ENCODE results near the gene CCDC116.

DNA sequence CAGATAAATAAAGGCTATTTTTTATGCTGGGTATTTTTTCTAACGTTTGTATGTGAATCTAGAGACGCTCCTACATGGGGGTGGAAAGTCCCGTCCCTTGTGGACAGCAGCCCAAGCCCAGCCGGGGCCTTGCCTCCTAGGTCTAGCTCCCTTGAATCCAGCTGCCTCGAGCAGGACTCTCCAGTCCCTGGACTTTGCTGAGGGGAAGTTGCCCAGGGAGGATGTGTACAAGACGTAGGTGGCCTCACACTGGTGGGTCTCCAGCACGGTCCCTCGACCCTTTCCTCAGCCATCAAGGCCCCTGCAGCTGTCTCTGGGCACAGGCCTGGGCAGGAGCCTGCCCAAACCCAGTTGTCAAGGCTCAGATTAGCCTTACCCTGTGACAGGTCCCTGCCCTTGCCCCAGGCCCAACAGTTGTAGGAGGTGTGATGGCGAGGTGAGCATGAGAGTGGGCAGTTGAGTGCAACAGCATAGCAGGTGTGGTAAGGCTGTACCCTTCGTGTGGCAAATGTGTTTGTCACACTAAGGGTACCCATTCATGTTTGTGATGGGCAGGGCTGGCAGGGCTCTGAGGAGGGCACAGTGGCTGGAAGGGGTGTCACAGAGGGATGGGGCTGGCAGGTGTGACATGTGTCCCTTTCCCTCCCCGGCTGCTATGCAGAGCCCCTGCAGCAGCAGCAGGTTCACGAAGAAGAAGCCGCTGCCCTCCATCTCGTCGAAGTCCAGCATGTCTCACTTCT is 3.4 kb downstream of the CCDC116 start:
- TF ChIP-seq, protein P1, sequence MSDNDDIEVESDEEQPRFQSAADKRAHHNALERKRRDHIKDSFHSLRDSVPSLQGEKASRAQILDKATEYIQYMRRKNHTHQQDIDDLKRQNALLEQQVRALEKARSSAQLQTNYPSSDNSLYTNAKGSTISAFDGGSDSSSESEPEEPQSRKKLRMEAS (IDR thresholded peaks at IDR 0.05) = no peak
- TF ChIP-seq USF1 (IDR thresholded peaks at IDR 0.05) (no peak), REST (IDR thresholded peaks at IDR 0.05; ENCODE audit: low read depth) (no peak), EP300 (IDR thresholded peaks at IDR 0.05; ENCODE audit: borderline replicate concordance) (no peak), TAF1 (IDR thresholded peaks at IDR 0.05; ENCODE audit: low read depth) (no peak), TEAD4 (IDR thresholded peaks at IDR 0.05) (no peak), YY1 (IDR thresholded peaks at IDR 0.05; ENCODE audit: low read depth) (no peak), CEBPB (IDR thresholded peaks at IDR 0.05) (no peak), EGR1 (IDR thresholded peaks at IDR 0.05) (no peak), TCF12 (IDR thresholded peaks at IDR 0.05; ENCODE audit: low read depth) (no peak), FOXM1 (IDR thresholded peaks at IDR 0.05; ENCODE audit: borderline replicate concordance, low read depth) (no peak), ZBTB7A (IDR thresholded peaks at IDR 0.05; ENCODE audit: low read depth) (no peak)

Data from Ishikawa (cell line).